GM19239 (cell line): Measurements from ENCODE around the gene ACSL3.
A peak's percentile ranks its signal among the peaks of the same experiment; 100 is the strongest.
"Not testable (repeated sequence)": the region's sequence is repeated elsewhere in the genome, so short reads cannot be mapped to it uniquely, and the experiment has no call there.

Source experiments
- DNase-seq: peaks from one replicate; pipeline ENCODE4 v3.0.0; 2011; ENCODE audit warnings: low spot score; ENCODE audit not compliant: insufficient read length
- FAIRE-seq: peaks from 2 replicates; lab custom pipeline; 2011; peaks lifted over from hg19 to GRCh38; lab: Jason Lieb, UNC

The ACSL3 gene

DNA sequence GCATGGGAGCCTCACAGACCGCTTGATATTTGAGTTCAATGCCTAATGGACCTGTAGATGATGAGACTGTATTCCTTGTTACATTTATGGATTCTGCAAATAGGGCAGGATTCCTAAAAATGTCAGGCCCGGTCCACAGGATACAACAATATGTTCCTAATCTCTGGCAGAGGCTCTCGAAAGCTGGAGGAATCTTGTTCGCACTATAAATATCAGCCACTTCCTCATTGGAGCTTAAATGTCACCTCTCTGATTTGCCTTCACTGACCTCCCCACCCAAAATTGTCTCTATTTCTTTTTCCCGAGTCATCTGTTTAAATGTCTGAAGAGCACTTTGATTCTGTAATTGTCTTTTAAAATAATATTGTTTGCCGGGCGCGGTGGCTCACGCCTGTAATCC, 12.0 kb upstream of the ACSL3 start:
- no peak for DNase-seq
- no peak for FAIRE-seq

DNA sequence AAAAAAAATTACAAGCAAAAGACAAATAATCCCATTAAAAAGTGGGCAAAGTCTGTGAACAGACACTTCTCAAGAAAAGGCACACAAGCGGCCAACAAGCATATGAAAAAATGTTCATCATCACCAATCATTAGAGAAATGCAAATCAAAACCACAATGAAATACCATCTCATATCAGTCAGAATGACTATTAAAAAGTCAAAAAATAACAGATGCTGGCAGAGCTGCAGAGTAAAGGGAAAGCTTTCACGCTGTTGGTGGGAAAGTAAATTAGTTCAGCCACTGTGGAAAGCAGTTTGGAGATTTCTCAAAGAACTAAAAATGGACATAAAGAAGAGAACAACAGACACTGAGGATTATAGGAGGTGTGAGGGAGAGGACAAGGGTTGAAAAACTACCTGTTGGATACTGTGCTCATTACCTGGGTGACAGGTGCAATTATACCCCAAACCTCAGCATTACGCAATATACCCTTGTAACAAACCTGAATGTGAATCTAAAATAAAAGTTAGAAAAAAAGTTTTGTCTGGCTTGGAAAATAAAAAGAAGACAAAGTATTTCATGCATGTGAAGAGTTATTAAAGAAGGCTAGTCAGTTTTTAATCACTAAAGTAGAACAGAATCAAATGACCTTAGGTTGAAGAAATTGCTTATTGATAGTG, 8.7 kb upstream of the ACSL3 start:
- DNase-seq (no peak), FAIRE-seq (no peak)

GRCh38 chr2:222854773-222855700, 5.8 kb upstream of the ACSL3 start:
- no peak for DNase-seq
- FAIRE-seq, result no peak

DNA sequence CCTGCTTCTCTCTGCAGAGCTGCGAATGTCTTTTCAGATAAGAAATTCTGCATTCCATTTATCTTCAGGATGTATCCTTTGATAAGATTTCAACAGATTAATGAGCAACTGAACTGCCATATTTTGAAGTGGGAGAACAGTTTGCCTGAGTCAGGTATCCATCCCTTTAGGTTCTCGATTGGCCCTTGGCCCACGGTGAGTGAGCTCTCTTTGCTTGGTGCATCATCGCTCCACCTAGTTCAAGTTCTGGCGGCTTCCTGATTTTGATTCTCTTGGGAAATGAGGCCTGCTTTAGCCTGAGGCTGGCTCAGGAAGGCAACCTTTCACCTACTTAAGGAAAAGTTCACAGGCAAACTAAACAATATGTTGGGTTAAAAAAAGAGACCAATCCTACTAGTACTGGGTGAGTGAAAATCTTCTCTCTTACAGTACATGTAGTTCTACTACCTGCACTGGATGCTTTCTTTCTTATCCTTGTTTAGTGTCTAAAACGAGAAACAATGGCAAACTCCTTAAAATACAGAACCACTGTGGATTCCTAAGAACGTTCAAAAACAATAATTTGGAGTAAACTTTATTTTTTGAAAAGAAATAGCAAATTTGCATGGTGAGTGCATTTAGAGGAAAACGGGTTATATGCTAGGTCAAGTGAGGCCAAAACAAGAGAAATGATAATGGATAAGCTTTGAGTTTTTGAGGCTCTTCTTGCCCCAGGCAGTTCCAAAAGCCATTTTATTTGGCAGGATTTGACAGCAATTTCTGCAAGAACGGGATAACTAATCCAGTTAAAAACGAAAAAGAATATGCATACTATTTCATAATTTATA, 837 bp upstream of the ACSL3 start:
- DNase-seq (no peak), FAIRE-seq (peak; percentile 37)

DNA sequence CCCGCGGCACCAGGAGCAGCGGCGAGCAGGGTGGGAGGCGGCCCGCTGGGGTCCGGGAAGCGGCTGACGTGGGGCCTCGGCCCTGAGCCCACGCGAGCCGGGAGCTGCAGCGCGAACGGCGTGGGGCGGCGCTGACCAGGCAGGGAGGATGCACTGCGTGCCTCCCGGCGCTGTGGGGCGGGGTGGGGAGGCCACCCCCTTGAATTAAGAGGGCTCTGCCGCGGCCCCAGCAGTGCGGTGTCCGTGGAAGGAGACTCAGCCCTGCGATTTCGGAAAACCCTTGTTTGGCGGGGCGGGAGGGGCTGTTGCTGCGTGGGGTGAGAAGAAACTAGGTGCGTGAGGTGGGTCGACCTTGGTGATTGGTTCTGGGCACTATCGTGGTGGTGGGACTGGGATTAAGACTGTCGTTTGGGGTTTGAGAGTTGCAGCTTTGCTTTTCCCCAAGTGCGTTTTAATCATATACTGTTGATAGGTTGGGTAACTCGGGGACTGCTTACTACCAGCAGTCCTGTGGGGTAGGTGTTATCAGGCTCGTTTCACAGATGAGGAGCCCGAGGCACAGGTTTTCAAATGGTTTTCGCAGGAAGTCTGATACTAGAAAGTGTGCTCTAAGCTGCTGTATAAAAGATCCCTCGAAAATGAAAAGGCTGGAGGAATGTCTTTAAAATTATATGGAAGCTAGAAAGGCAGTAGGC, 722 bp downstream of the ACSL3 start:
- DNase-seq (peak; percentile 24), FAIRE-seq (peak; percentile 56)

- peak; percentile 35 for FAIRE-seq
- DNase-seq, result no peak
These were observed 1.5 kb downstream of the ACSL3 start for GRCh38 chr2:222862106-222862908.

DNA sequence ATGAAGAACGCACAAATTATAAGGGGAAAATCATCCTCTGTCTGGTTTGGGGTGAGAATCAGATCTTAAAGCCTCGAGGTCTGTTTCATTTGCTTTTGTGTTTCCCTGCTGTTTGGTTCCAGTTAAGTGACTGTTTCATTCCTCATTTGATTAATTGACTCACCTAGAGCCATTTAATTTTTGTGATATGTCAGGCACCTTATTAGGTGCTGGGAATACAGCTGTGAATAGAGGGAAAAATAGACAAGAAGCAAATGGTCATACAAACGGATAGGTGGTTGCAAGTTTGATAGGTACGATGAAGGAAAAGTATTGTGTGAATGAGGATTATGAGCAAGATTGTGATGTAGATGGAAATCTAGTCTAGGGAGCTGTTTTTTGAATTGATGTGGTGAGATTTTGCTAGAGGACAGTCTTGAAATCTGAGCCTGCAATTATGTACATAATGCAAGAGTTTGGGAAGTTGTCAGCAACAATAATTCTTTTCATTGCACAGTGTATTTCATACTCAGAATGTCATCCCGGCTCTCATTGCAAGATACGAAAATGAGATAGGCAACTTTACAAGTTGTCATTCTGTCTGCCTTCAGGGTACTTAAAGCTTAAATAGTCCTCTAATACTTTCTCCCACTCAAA, 2.2 kb downstream of the ACSL3 start:
- DNase-seq, result no peak
- no peak for FAIRE-seq

DNA sequence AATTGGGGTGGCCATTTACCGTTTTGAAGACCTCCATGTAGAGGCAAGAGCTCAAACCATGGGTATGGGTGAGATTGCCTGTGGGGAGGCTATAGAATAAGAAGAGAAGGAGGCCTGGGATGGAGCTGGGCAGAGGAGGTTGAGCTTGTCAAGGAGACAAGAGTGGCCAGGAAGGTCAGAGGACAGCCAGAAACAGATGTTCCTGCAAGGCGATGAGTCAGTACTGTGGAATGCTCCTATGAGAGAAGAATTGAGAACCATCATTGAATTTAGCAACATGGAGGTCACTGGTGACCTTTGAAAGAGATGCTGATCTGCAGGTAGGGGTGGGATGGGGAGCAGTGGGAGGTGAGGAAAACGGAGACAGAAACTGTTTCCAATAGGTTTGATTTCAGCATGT, 3.5 kb downstream of the ACSL3 start:
- FAIRE-seq (no peak), DNase-seq (no peak)

DNA sequence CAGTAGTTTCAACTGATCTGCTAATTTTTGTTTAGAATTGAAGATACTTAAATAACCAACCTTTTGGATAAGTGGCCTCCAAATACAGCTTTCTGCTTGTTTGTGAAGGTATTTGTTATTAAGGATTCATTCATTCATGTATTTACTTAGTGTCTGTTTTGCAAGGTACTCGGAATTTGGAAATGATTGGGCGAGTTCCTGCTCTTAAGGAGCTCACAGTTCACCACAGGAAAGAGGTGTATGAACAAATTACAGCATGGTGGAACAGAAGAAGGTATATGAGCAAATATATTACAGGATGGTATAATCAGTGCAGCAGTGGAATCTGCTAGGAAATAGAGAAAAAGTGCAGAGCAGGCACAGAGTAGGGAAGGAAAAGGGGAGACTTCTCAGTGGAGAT, 4.5 kb downstream of the ACSL3 start:
- DNase-seq (no peak), FAIRE-seq (no peak)

GRCh38 chr2:222866358-222866960, 5.6 kb downstream of the ACSL3 start:
- DNase-seq (no peak), FAIRE-seq (no peak)

DNA sequence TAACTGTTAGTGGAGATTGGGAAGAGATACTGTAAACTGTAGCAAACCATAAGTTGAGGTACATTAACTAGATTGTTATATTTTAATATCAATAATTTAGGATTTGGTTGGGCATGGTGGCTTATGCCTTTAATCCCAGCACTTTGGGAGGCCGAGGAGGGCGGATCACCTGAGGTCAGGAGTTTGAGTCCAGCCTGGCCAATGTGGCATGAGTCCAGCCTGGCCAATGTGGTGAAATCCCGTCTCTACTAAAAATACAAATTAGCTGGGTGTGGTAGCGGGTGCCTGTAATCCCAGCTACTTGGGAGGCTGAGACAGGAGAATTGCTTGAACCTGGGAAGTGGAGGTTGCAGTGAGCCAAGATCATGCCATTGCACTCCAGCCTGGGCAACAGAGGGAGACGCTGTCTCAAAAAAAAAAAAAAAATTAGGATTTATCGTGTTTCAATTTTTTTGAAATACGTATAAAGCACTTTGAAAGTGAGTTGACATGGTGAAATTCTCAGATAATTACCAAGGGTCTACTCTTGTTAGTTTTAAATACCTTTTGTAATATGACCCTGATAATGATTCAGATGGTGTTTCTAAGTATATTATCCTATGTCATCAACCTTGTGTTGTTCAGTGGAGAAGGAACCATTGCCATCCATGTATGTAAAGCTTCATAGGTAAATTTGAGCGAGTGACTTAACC, 7.9 kb downstream of the ACSL3 start:
- DNase-seq, FAIRE-seq: not testable (repeated sequence)

- no peak for DNase-seq
- FAIRE-seq, result no peak
These were observed 8.4 kb downstream of the ACSL3 start for GRCh38 chr2:222869252-222869560.

GRCh38 chr2:222871291-222871690, 10.5 kb downstream of the ACSL3 start:
- DNase-seq (no peak), FAIRE-seq (no peak)

GRCh38 chr2:222872551-222872950, 11.7 kb downstream of the ACSL3 start:
- FAIRE-seq, result no peak
- DNase-seq, result no peak

- DNase-seq (no peak), FAIRE-seq (no peak)
These were observed 14.6 kb downstream of the ACSL3 start for GRCh38 chr2:222875482-222875881.

- FAIRE-seq (no peak), DNase-seq (no peak)
These were observed 16.1 kb downstream of the ACSL3 start for GRCh38 chr2:222876947-222877346.

GRCh38 chr2:222877556-222878300, 16.9 kb downstream of the ACSL3 start:
- FAIRE-seq (no peak), DNase-seq (no peak)
